GM13976 (cell line): ENCODE results near the gene ARHGAP31.
A peak's percentile ranks its signal among the peaks of the same experiment; 100 is the strongest.

Experiments used
- DNase-seq: peaks from one replicate; pipeline ENCODE4 v3.0.0; 2012; ENCODE audit warnings: low spot score
- in situ Hi-C: fragments of 300-500 bp; cut with MboI; formaldehyde crosslinking; loops from one replicate; pipeline ENCODE4 v1.12.0; 2022; ENCODE audit warnings: low sequenced_read_pairs, mixed read lengths, inconsistent platforms; ENCODE audit not compliant: unreplicated experiment
- TF ChIP-seq, protein P1 (sequence below): IDR thresholded peaks from 2 replicates; pipeline ENCODE4 v1.5.1; 2012; ENCODE audit warnings: borderline replicate concordance, mild to moderate bottlenecking; ENCODE audit not compliant: insufficient read depth; ENCODE audit errors: extremely low read depth, missing control alignments, control extremely low read depth

Gene ARHGAP31

DNA sequence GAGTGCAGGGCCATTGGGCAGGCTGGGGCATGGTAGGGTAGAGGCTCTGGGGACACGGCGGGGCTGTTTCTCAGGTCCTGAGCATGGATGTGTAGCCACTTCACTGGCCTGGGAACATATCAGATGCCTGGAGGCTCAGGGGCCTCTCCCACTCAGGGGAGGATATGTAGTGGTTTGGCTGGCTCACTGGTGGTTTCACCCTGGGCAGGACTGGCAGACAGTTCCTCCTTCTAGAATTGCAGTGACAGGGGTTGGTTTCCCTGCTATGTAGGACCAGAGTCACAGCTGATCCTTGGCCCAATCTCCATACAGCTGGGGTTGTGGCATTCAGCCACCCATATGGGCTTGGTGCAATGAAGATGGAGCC is 4.8 kb upstream of the ARHGAP31 start:
- TF ChIP-seq, protein P1, sequence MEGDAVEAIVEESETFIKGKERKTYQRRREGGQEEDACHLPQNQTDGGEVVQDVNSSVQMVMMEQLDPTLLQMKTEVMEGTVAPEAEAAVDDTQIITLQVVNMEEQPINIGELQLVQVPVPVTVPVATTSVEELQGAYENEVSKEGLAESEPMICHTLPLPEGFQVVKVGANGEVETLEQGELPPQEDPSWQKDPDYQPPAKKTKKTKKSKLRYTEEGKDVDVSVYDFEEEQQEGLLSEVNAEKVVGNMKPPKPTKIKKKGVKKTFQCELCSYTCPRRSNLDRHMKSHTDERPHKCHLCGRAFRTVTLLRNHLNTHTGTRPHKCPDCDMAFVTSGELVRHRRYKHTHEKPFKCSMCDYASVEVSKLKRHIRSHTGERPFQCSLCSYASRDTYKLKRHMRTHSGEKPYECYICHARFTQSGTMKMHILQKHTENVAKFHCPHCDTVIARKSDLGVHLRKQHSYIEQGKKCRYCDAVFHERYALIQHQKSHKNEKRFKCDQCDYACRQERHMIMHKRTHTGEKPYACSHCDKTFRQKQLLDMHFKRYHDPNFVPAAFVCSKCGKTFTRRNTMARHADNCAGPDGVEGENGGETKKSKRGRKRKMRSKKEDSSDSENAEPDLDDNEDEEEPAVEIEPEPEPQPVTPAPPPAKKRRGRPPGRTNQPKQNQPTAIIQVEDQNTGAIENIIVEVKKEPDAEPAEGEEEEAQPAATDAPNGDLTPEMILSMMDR, result no peak
- DNase-seq, result no peak
- in situ Hi-C loops, result loop anchor here (25.0 kb wide), 1 partner anchor 398 kb away; the partner anchor contains the start of gene COX17

DNA sequence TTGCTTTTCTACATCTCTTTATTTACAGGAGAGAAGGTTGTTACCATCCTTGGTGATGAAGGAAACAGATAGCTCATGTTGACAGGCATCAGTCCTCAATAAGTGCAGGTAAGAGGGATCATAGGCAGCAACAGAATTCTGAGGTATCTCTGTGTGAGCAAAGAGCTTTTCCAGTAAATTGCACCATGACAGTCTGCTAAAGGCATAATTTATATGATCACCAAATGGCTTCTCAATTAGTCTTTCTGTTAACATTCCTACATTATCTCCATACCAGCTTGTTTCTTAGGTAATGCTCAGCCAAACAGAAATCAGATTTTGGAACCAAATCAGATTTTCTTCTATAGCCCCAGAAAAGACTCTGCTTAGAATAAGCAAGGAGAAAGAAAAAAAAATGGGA is 3.6 kb upstream of the ARHGAP31 start:
- DNase-seq, result no peak
- in situ Hi-C loops, result loop anchor here (25.0 kb wide), 1 partner anchor 397 kb away; the partner anchor contains the start of gene COX17
- TF ChIP-seq, protein P1, result no peak

DNA sequence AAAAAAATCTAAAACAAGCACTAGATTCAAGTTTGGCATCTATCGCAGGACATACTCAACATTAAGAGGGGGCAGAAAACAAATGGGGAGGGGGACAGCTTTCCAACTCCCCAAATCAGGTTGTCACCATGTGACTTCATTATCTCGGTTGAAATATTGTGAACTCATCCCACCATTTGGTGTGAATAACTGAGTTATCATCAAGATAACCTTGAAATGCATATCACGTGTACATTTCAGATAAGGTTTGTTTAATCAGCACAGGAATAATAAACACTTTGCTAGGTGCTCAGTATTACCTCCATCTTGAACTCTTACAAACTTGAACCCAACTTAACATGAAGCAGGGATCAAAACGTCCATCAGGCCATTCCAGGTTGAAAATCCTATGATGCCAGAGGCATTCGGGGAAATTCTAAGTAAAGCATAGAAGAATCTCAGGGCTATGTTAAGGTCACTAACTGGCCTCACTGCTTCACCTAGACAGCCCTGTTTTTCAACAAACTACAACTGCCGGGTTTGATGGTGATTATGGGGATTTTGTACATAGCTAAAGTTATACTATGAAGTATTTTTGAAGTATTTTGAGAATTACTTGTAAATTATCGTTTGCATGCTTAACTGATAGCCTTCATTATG is 3.0 kb upstream of the ARHGAP31 start:
- no peak for DNase-seq
- in situ Hi-C loops, result loop anchor here (25.0 kb wide), 1 partner anchor 396 kb away; the partner anchor contains the start of gene COX17
- TF ChIP-seq, protein P1, result no peak

DNA sequence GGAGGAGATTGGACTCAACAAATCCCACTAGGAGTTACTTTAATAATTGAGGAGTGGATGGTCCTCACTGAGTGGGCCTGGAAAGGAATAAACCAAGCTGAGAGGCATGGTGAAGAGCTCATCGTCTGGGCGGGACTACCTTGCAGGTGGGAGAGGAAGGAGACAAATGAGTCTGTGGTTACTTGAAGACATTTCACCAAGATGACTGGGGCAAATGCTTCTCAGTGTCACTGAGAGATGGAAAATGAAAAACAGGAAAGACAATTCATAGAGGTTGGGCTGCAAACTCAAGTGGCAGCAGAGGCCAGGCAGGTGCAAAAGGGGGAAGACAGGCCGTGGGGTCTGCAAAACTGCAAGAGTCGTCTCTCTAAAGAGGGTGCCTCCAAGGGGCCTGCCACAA is 1.5 kb upstream of the ARHGAP31 start:
- DNase-seq, result no peak
- TF ChIP-seq, protein P1, result no peak
- in situ Hi-C loops, result loop anchor here (25.0 kb wide), 1 partner anchor 395 kb away; the partner anchor contains the start of gene COX17

DNA sequence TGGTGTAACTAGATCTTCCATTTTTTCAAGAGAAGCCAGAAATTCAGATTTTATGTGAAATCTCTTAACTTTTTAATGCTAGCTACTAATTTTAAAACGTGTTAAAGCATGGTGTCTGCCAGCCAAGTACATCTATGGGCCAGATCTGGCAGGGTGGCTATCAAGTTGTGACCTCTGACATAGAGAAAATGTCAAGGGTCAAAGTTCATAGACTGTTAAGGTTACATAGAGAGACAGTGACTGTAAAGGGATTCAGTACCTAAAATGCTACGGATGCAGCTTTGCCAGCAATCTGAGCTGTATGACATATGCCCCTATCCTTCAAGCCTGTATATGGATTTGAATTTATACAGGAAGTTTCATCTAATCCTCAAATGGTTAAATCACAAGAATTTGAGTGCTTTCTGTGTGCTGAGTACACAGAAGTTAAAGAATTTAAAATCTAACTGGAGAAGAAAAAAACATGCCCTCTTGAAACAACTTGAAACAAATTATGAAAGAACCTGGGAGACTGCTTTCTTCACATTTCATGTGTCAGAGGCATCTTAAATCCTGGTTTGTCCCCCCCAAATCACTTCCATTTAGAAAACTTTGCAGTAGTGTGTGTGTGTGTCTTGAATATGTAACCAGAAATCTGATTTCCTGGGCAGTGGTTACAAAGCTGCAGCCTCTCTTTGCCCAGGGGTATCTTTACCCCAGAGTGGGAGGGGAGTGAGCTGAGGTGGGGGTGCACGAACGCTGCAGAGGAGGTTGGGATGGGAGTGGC is 895 bp upstream of the ARHGAP31 start:
- in situ Hi-C loops, result loop anchor here (25.0 kb wide), 1 partner anchor 394 kb away; the partner anchor contains the start of gene COX17
- TF ChIP-seq, protein P1, result no peak
- DNase-seq, result no peak

DNA sequence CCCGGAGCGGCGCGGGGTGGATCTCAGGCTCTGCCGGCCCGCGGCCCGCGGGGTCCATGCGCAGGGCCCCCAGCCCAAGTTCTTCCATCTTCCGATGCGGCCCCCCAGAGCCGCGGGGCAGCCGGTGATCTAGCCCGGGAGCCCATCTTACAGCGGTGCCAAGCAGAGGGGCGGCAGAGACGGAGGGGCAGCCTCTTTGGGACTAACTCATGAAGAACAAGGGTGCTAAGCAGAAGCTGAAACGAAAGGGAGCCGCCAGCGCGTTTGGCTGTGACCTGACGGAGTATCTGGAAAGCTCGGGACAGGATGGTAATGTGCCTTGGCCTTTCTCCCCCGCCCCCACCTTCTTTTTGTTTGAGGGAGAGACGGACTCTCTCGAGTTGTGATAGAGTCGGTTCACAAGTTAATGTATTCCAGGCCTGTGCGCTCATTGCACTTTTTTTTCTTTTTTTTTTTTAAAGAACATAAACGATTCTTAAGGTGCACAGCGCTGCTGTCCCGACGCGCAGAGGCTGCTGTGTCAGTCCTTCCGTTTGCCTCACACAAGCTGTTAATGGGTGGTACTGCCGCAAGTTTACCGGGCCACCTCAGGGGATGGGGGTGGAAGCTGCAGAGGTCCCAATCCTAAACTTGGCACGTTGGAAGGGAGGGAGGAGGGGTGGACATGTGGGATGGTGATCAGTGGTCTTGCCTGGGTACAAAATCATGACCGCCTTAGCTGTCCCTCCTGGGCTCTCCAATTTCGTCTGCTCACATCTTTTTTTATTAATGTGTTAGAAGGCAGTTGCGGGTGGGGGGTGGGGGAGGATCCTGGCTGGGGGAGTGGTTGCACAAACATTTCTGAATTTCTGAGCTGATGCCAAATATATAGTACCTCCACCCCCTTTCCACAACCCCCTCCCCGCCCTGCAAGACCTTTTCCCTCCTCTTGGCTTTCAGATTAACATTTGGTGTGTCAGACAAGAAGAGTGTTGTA is 801 bp downstream of the ARHGAP31 start:
- in situ Hi-C loops, result loop anchor here (25.0 kb wide), 1 partner anchor 392 kb away; the partner anchor contains the start of gene COX17
- TF ChIP-seq, protein P1, result no peak
- peak; percentile 54 for DNase-seq
